Measurements from ENCODE around the gene TMEM176B.
A peak's percentile ranks its signal among the peaks of the same experiment; 100 is the strongest.

TMEM176B gene

DNA sequence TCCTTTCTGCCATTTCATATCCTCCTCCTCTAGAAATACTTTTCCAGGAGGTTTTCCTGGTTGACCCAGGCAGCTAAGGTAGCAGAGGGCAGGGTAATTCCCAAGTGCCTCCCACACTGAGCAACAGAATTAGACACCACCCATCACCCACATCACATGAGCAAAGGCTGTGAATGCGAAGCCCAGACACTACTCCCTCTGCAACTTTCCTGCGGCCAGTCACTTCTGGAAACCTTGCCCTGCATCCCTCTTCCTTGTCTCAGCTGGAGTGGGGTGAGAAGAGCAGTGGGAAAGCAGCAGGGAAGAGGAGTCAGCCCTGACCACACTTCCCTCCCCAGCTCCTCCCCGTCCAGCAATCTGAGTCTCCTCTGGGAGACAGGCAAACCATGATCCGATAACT, 15.2 kb downstream of the TMEM176B start:
- Histone ChIP-seq H2AK5ac (ENCODE audit: low read length) (no peak overlapping the region), H3K18ac (ENCODE audit: low read length) (no peak overlapping the region), H3K4me1 (ENCODE audit: control insufficient read depth, low read depth, low read length) (no peaks in the 10 kb centered on the region), H2BK5ac (ENCODE audit: low read length) (no peak overlapping the region), H3K4me3 (ENCODE audit: low read length) (no peak overlapping the region), H3K27ac (ENCODE audit: low read depth, low read length) (no peak overlapping the region), H3K79me1 (ENCODE audit: low read length) (no peaks in the 10 kb centered on the region), H3K23ac (ENCODE audit: low read length) (no peak overlapping the region), H3K79me2 (ENCODE audit: control insufficient read depth, insufficient read depth, low read length) (no peaks in the 10 kb centered on the region), H4K8ac (ENCODE audit: low read depth, low read length) (no peak overlapping the region), H3K9ac (ENCODE audit: low read length) (no peak overlapping the region), H3K4ac (ENCODE audit: low read depth, low read length) (no peak overlapping the region), H3K27me3 (ENCODE audit: insufficient read depth, low read length, poor library complexity) (no peaks in the 10 kb centered on the region), H3K56ac (ENCODE audit: low read length) (no peak overlapping the region), H2BK120ac (ENCODE audit: low read depth, low read length) (no peak overlapping the region), H3K4me2 (ENCODE audit: low read length) (no peak overlapping the region), H2BK15ac (replicated peaks; ENCODE audit: low read depth) (no peak overlapping the region), H3K36me3 (ENCODE audit: control insufficient read depth, insufficient read depth, low read length) (no peaks in the 10 kb centered on the region), H4K5ac (ENCODE audit: low read length) (no peak overlapping the region)
- WGBS (ENCODE audit: extremely low coverage, insufficient coverage, low lambda C conversion rate) = no CpG with 5 or more reads among the region's 4 CpGs
- DNase-seq = no peak

DNA sequence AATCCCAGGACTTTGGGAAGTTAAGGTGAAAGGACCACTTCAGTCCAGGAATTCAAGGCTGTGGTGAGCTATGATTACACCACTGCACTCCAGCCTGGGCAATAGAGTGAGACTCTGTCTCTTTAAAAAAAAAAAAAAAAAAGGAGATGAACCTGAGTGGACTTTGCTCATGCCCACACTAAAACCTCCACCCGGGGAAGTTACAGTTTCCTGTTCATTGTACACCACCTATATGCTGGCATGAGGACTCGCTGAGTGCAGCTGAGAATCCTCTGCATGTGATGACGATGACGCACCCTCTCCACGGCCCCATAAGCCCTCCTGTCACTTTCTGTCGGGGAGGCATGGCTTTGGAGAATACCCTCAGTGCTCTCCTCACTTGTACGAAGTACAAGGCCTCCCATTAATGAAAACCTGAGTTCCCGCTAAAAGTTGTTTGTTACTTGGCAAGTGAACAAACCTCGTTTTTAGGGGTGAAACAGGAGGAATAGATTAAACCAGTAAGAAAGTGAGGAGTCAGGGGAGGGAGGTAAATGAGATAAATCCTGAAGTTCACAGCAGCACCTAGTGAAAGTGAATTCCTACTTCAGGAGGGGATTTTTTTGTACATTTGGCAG, 15.9 kb downstream of the TMEM176B start:
- no peak overlapping the region for H3K56ac ChIP-seq (ENCODE audit: low read length)
- no peak overlapping the region for H3K18ac ChIP-seq (ENCODE audit: low read length)
- no peak overlapping the region for H2AK5ac ChIP-seq (ENCODE audit: low read length)
- H3K4ac ChIP-seq (ENCODE audit: low read depth, low read length) = no peak overlapping the region
- no peak overlapping the region for H3K23ac ChIP-seq (ENCODE audit: low read length)
- H3K27me3 ChIP-seq (ENCODE audit: insufficient read depth, low read length, poor library complexity) = no peaks in the 10 kb centered on the region
- H3K4me3 ChIP-seq (ENCODE audit: low read length) = no peak overlapping the region
- no CpG with 5 or more reads among the region's 9 CpGs for WGBS (ENCODE audit: extremely low coverage, insufficient coverage, low lambda C conversion rate)
- H3K79me1 ChIP-seq (ENCODE audit: low read length) = no peaks in the 10 kb centered on the region
- no peak overlapping the region for H2BK15ac ChIP-seq (replicated peaks; ENCODE audit: low read depth)
- H3K4me1 ChIP-seq (ENCODE audit: control insufficient read depth, low read depth, low read length) = no peaks in the 10 kb centered on the region
- no peak overlapping the region for H3K27ac ChIP-seq (ENCODE audit: low read depth, low read length)
- H4K5ac ChIP-seq (ENCODE audit: low read length) = no peak overlapping the region
- H3K4me2 ChIP-seq (ENCODE audit: low read length) = no peak overlapping the region
- H3K36me3 ChIP-seq (ENCODE audit: control insufficient read depth, insufficient read depth, low read length) = no peaks in the 10 kb centered on the region
- no peak for DNase-seq
- no peak overlapping the region for H2BK5ac ChIP-seq (ENCODE audit: low read length)
- no peak overlapping the region for H2BK120ac ChIP-seq (ENCODE audit: low read depth, low read length)
- H3K79me2 ChIP-seq (ENCODE audit: control insufficient read depth, insufficient read depth, low read length) = no peaks in the 10 kb centered on the region
- H3K9ac ChIP-seq (ENCODE audit: low read length) = no peak overlapping the region
- no peak overlapping the region for H4K8ac ChIP-seq (ENCODE audit: low read depth, low read length)

DNA sequence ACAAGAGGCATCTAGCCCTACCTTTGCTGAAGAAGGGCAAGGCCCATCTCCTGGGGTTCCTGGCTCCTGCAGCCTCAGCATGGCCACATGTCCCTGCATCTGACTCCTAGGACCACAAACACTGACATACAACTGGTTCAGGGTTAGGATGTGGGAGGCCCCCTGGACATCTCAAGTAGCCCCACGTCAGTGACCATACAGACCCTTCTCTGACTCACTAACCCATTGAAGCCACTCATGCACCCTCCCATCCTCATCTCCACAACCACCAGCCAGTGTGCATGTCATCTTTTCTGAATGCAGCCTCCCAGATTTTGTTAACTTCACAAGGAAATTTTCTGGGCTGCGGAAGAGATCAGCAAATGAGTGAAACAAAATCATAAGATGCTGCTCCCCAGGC, 18.2 kb downstream of the TMEM176B start:
- H3K9ac ChIP-seq (ENCODE audit: low read length) = no peak overlapping the region
- H3K18ac ChIP-seq (ENCODE audit: low read length) = no peak overlapping the region
- H3K4me1 ChIP-seq (ENCODE audit: control insufficient read depth, low read depth, low read length) = no peaks in the 10 kb centered on the region
- no peak overlapping the region for H3K23ac ChIP-seq (ENCODE audit: low read length)
- no peak overlapping the region for H3K4ac ChIP-seq (ENCODE audit: low read depth, low read length)
- no peak overlapping the region for H3K56ac ChIP-seq (ENCODE audit: low read length)
- H3K4me2 ChIP-seq (ENCODE audit: low read length) = no peak overlapping the region
- H4K8ac ChIP-seq (ENCODE audit: low read depth, low read length) = no peak overlapping the region
- DNase-seq = no peak
- H3K79me2 ChIP-seq (ENCODE audit: control insufficient read depth, insufficient read depth, low read length) = no peaks in the 10 kb centered on the region
- H4K5ac ChIP-seq (ENCODE audit: low read length) = no peak overlapping the region
- no peak overlapping the region for H2BK5ac ChIP-seq (ENCODE audit: low read length)
- no peak overlapping the region for H2AK5ac ChIP-seq (ENCODE audit: low read length)
- H3K27ac ChIP-seq (ENCODE audit: low read depth, low read length) = no peak overlapping the region
- no peak overlapping the region for H2BK120ac ChIP-seq (ENCODE audit: low read depth, low read length)
- no CpG with 5 or more reads among the region's 2 CpGs for whole genome bisulfite sequencing (ENCODE audit: extremely low coverage, insufficient coverage, low lambda C conversion rate)
- no peaks in the 10 kb centered on the region for H3K36me3 ChIP-seq (ENCODE audit: control insufficient read depth, insufficient read depth, low read length)
- no peaks in the 10 kb centered on the region for H3K27me3 ChIP-seq (ENCODE audit: insufficient read depth, low read length, poor library complexity)
- no peak overlapping the region for H2BK15ac ChIP-seq (replicated peaks; ENCODE audit: low read depth)
- no peaks in the 10 kb centered on the region for H3K79me1 ChIP-seq (ENCODE audit: low read length)
- H3K4me3 ChIP-seq (ENCODE audit: low read length) = no peak overlapping the region

DNA sequence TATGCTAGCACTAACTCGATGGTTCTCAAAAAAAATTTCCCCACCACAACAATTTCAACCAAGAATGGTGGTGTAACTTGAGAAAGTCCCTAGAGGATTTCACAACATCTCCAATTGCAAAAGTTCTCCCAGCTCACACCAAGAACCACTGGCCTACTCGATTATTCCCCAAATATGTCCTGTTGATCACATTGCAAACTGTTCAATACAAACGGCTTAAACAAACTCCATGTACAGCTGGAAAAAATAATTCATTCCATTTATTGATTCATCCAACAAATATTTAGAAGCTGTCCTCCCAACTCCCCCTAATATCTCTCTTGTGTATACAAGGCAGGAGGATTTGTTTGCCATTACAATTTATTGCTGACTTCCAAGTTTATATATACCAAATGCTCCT, 19.1 kb downstream of the TMEM176B start:
- Histone ChIP-seq H3K79me2 (ENCODE audit: control insufficient read depth, insufficient read depth, low read length) (no peaks in the 10 kb centered on the region), H3K79me1 (ENCODE audit: low read length) (no peaks in the 10 kb centered on the region), H2BK5ac (ENCODE audit: low read length) (no peak overlapping the region), H3K4me1 (ENCODE audit: control insufficient read depth, low read depth, low read length) (no peaks in the 10 kb centered on the region), H3K27me3 (ENCODE audit: insufficient read depth, low read length, poor library complexity) (no peaks in the 10 kb centered on the region), H3K23ac (ENCODE audit: low read length) (no peak overlapping the region), H4K5ac (ENCODE audit: low read length) (no peak overlapping the region), H3K56ac (ENCODE audit: low read length) (no peak overlapping the region), H4K8ac (ENCODE audit: low read depth, low read length) (no peak overlapping the region), H3K4ac (ENCODE audit: low read depth, low read length) (no peak overlapping the region), H3K27ac (ENCODE audit: low read depth, low read length) (no peak overlapping the region), H3K18ac (ENCODE audit: low read length) (no peak overlapping the region), H2AK5ac (ENCODE audit: low read length) (no peak overlapping the region), H3K4me2 (ENCODE audit: low read length) (no peak overlapping the region), H3K4me3 (ENCODE audit: low read length) (no peak overlapping the region), H3K36me3 (ENCODE audit: control insufficient read depth, insufficient read depth, low read length) (no peaks in the 10 kb centered on the region), H2BK15ac (replicated peaks; ENCODE audit: low read depth) (no peak overlapping the region), H2BK120ac (ENCODE audit: low read depth, low read length) (no peak overlapping the region), H3K9ac (ENCODE audit: low read length) (no peak overlapping the region)
- no CpG with 5 or more reads among the region's 3 CpGs for WGBS (ENCODE audit: extremely low coverage, insufficient coverage, low lambda C conversion rate)
- no peak for DNase-seq

DNA sequence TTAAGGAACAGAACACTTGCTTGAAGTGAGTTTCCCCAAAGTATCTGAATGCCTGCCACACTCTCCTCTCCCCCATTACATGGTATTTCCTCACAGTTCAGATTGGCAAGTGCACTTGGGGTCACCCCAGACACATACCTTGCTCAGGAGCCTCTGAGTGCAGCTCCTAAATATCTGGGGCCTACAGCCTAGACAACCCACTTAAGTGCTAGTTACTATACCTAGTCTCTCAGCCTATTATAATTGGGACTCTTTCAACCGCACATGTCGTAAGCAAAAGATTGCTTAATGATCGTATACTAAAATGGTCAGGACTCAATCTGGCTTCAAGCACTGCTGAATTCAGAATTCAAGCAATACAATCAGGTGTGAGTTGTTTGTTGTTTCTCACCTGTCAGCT, 19.9 kb downstream of the TMEM176B start:
- Histone ChIP-seq H3K9ac (ENCODE audit: low read length) (no peak overlapping the region), H3K4me2 (ENCODE audit: low read length) (no peak overlapping the region), H3K18ac (ENCODE audit: low read length) (no peak overlapping the region), H3K79me2 (ENCODE audit: control insufficient read depth, insufficient read depth, low read length) (no peaks in the 10 kb centered on the region), H3K56ac (ENCODE audit: low read length) (no peak overlapping the region), H3K27me3 (ENCODE audit: insufficient read depth, low read length, poor library complexity) (no peaks in the 10 kb centered on the region), H3K23ac (ENCODE audit: low read length) (no peak overlapping the region), H3K27ac (ENCODE audit: low read depth, low read length) (no peak overlapping the region), H2BK15ac (replicated peaks; ENCODE audit: low read depth) (no peak overlapping the region), H3K4me1 (ENCODE audit: control insufficient read depth, low read depth, low read length) (no peaks in the 10 kb centered on the region), H3K79me1 (ENCODE audit: low read length) (no peaks in the 10 kb centered on the region), H2BK120ac (ENCODE audit: low read depth, low read length) (no peak overlapping the region), H4K5ac (ENCODE audit: low read length) (no peak overlapping the region), H3K4me3 (ENCODE audit: low read length) (no peak overlapping the region), H3K36me3 (ENCODE audit: control insufficient read depth, insufficient read depth, low read length) (no peaks in the 10 kb centered on the region), H2BK5ac (ENCODE audit: low read length) (no peak overlapping the region), H2AK5ac (ENCODE audit: low read length) (no peak overlapping the region), H4K8ac (ENCODE audit: low read depth, low read length) (no peak overlapping the region), H3K4ac (ENCODE audit: low read depth, low read length) (no peak overlapping the region)
- no CpG with 5 or more reads among the region's 3 CpGs for WGBS (ENCODE audit: extremely low coverage, insufficient coverage, low lambda C conversion rate)
- DNase-seq = no peak

DNA sequence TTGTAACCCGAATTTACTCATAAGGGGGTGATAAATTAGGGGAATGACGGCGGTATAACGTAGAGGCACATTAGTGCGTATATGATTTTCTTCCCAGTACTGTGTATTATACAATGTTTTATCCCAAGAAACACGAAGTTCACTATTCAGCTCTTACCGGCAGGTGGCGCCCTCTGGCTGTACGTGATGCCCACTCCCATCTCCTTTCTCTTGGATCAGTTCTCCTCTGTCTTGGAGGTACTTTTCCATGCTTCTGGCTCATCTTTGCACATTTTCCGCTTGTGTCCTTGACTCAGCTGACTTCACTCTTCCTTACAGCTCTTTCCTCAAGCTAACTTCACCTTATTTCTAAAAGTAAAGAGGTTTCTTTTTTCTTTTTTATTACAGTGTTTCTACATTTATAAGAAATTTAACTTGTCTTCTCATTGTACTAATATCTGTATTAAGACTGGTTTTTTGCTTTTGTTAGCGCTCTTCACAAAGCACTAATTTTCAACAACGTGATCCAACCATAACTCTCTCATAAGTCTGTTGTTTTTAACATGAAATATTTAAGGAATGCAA, 21.3 kb downstream of the TMEM176B start:
- H3K79me1 ChIP-seq (ENCODE audit: low read length) = no peaks in the 10 kb centered on the region
- no peak overlapping the region for H3K27ac ChIP-seq (ENCODE audit: low read depth, low read length)
- no peaks in the 10 kb centered on the region for H3K4me1 ChIP-seq (ENCODE audit: control insufficient read depth, low read depth, low read length)
- H4K5ac ChIP-seq (ENCODE audit: low read length) = no peak overlapping the region
- no peak overlapping the region for H3K56ac ChIP-seq (ENCODE audit: low read length)
- H3K23ac ChIP-seq (ENCODE audit: low read length) = no peak overlapping the region
- WGBS (ENCODE audit: extremely low coverage, insufficient coverage, low lambda C conversion rate) = no CpG with 5 or more reads among the region's 12 CpGs
- no peaks in the 10 kb centered on the region for H3K36me3 ChIP-seq (ENCODE audit: control insufficient read depth, insufficient read depth, low read length)
- H2BK120ac ChIP-seq (ENCODE audit: low read depth, low read length) = no peak overlapping the region
- no peak overlapping the region for H4K8ac ChIP-seq (ENCODE audit: low read depth, low read length)
- no peak overlapping the region for H2AK5ac ChIP-seq (ENCODE audit: low read length)
- no peak overlapping the region for H3K4me3 ChIP-seq (ENCODE audit: low read length)
- no peaks in the 10 kb centered on the region for H3K79me2 ChIP-seq (ENCODE audit: control insufficient read depth, insufficient read depth, low read length)
- no peak overlapping the region for H3K9ac ChIP-seq (ENCODE audit: low read length)
- no peak overlapping the region for H2BK15ac ChIP-seq (replicated peaks; ENCODE audit: low read depth)
- H3K18ac ChIP-seq (ENCODE audit: low read length) = no peak overlapping the region
- no peak overlapping the region for H2BK5ac ChIP-seq (ENCODE audit: low read length)
- no peaks in the 10 kb centered on the region for H3K27me3 ChIP-seq (ENCODE audit: insufficient read depth, low read length, poor library complexity)
- no peak overlapping the region for H3K4me2 ChIP-seq (ENCODE audit: low read length)
- peak; percentile 72 for DNase-seq
- H3K4ac ChIP-seq (ENCODE audit: low read depth, low read length) = no peak overlapping the region

All from mesendoderm (in vitro differentiated cells).